ENCODE measurements around the gene CAMKMT. TPM values are rescaled to one million over a fixed set of nuclear protein-coding genes. Genes with fewer than 3 reads are reported as not detected.

The CAMKMT gene
- total and polyA plus RNA-seq, 2 donors (not counting 1 experiment from before 2014, with no cell fraction given): 6.2 to 23.3 TPM

DNA sequence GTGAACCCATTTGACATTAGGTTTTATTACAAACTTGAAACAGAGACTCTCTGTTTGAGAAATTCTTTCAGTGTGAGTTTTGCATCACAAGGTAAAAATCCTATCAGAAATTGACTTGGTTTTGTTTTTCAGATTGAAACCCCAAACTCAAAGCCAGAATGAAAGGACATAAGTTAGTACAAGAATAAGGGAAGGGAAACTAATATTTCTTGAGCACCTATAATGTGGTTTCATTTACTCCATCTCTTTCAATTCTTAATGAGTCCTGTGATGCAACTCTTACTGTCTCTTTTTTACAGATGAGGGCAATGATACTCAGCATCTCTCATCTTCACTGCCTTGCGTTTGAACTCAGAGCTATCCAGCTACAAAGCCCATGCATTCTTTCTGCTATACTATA is 369.8 kb downstream of the CAMKMT start:
- no peaks in the 10 kb centered on the region for H3K36me3 ChIP-seq (replicated peaks in 1 of 2; ENCODE audit: control extremely low read depth in 1 of 2, control insufficient read depth in 1 of 2, extremely low read depth in 1 of 2, insufficient read depth in 2 of 2, low read length in 1 of 2)
- Mint-ChIP-seq H3K27me3 (no peaks in the 10 kb centered on the region), H3K4me3 (no peak overlapping the region), H3K27ac (no peak overlapping the region), H3K9me3 (ENCODE audit: insufficient read depth) (peaks cover 5% of the 10 kb centered on the region), H3K4me1 (peaks cover 5% of the 10 kb centered on the region)
- H3K4me3 ChIP-seq (ENCODE audit: control extremely low read depth in 1 of 5, extremely low read depth in 1 of 5, insufficient read depth in 1 of 5, low read depth in 2 of 5, low read length in 4 of 5): no peak overlapping the region
- no peaks in the 10 kb centered on the region for H4K20me1 ChIP-seq (ENCODE audit: control insufficient read depth, insufficient read depth, low read length, poor library complexity, severe bottlenecking)
- DNase-seq (no peak), ATAC-seq (ENCODE audit: low read depth) (no peak)
- no peak overlapping the region for H3K4me2 ChIP-seq (replicated peaks; ENCODE audit: low read depth, low read length, poor library complexity, severe bottlenecking)
- no peaks in the 10 kb centered on the region for H3K27me3 ChIP-seq (replicated peaks in 1 of 4; ENCODE audit: control extremely low read depth in 1 of 4, control insufficient read depth in 3 of 4, insufficient read depth in 4 of 4, low read length in 3 of 4)
- H3K9ac ChIP-seq (ENCODE audit: low read length): no peak overlapping the region
- peaks cover 2 to 6% (median 5%) of the 10 kb centered on the region in 3 donors for H3K9me3 ChIP-seq (ENCODE audit: control extremely low read depth in 1 of 3, control insufficient read depth in 2 of 3, insufficient read depth in 1 of 3, low read length in 2 of 3)
- no peak overlapping the region for H3K27ac ChIP-seq (ENCODE audit: low read length in 2 of 2)
- WGBS (ENCODE audit: insufficient coverage): no CpG with 5 or more reads among the region's 1 CpG
- H3K79me2 ChIP-seq (ENCODE audit: control insufficient read depth, insufficient read depth, low read length): no peaks in the 10 kb centered on the region
- H3K4me1 ChIP-seq (ENCODE audit: control insufficient read depth in 2 of 2, insufficient read depth in 2 of 2, low read length in 2 of 2): peaks cover 0 to 3% of the 10 kb centered on the region in 2 donors
- TF ChIP-seq, protein P1, sequence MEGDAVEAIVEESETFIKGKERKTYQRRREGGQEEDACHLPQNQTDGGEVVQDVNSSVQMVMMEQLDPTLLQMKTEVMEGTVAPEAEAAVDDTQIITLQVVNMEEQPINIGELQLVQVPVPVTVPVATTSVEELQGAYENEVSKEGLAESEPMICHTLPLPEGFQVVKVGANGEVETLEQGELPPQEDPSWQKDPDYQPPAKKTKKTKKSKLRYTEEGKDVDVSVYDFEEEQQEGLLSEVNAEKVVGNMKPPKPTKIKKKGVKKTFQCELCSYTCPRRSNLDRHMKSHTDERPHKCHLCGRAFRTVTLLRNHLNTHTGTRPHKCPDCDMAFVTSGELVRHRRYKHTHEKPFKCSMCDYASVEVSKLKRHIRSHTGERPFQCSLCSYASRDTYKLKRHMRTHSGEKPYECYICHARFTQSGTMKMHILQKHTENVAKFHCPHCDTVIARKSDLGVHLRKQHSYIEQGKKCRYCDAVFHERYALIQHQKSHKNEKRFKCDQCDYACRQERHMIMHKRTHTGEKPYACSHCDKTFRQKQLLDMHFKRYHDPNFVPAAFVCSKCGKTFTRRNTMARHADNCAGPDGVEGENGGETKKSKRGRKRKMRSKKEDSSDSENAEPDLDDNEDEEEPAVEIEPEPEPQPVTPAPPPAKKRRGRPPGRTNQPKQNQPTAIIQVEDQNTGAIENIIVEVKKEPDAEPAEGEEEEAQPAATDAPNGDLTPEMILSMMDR (IDR thresholded peaks at IDR 0.05): no peak
- TF ChIP-seq EZH2 (IDR thresholded peaks at IDR 0.05; ENCODE audit: borderline replicate concordance, insufficient read depth, low read depth, low read length, poor library complexity, severe bottlenecking): no peak
- intact Hi-C loops (cut with micrococcal nuclease): no loop called here
- CTCF ChIA-PET: no interaction called here
- H2AFZ ChIP-seq (ENCODE audit: insufficient read depth, low read depth, low read length, poor library complexity, severe bottlenecking): no peak overlapping the region
- POLR2A ChIA-PET: no interaction called here

DNA sequence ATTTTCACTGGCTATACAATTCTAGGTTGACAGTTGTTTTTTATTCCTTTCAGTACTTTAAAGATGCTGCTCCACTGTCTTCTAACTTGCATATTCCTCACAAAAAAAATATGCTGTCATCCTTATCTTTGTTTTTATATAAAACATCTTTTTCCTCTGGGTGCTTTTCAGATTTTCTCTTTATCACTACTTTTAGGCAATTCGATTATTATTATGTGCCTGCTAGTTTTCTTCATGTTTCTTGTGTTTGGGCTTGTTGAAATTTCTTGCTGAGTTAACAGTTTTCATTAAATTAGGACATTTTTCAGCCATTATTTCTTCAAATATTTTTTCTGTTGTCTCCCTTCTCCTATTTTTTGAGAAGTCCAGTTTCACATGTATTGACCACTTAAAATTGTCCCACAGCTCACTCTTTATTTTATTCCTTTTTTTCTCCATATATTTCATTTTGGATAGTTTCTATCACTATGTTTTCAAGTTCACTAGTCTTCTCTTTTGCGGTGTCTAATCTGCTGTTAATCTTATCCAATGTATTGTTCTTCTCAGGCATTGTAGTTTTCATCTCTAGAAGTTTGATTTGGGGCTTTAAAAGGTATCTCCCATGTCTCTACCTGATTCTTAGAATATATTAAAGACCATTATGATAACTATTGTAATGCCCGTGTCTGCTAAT is 374.7 kb downstream of the CAMKMT start:
- ATAC-seq (ENCODE audit: low read depth) (no peak), DNase-seq (no peak)
- H3K27me3 ChIP-seq (replicated peaks in 1 of 4; ENCODE audit: control extremely low read depth in 1 of 4, control insufficient read depth in 3 of 4, insufficient read depth in 4 of 4, low read length in 3 of 4): no peaks in the 10 kb centered on the region
- H4K20me1 ChIP-seq (ENCODE audit: control insufficient read depth, insufficient read depth, low read length, poor library complexity, severe bottlenecking): no peaks in the 10 kb centered on the region
- WGBS (ENCODE audit: insufficient coverage): no CpG with 5 or more reads among the region's 3 CpGs
- Mint-ChIP-seq H3K4me3 (no peak overlapping the region), H3K4me1 (peaks cover 4% of the 10 kb centered on the region), H3K27ac (no peak overlapping the region), H3K9me3 (ENCODE audit: insufficient read depth) (peaks cover 5% of the 10 kb centered on the region), H3K27me3 (no peaks in the 10 kb centered on the region)
- H3K9me3 ChIP-seq (ENCODE audit: control extremely low read depth in 1 of 3, control insufficient read depth in 2 of 3, insufficient read depth in 1 of 3, low read length in 2 of 3): peaks cover 2 to 13% (median 8%) of the 10 kb centered on the region in 3 donors
- CTCF ChIA-PET: no interaction called here
- POLR2A ChIA-PET: no interaction called here
- intact Hi-C loops (cut with micrococcal nuclease): no loop called here
- H3K4me1 ChIP-seq (ENCODE audit: control insufficient read depth in 2 of 2, insufficient read depth in 2 of 2, low read length in 2 of 2): peaks cover 0 to 3% of the 10 kb centered on the region in 2 donors
- TF ChIP-seq, protein P1 (IDR thresholded peaks at IDR 0.05): no peak
- no peak for TF ChIP-seq EZH2 (IDR thresholded peaks at IDR 0.05; ENCODE audit: borderline replicate concordance, insufficient read depth, low read depth, low read length, poor library complexity, severe bottlenecking)
- H3K36me3 ChIP-seq (replicated peaks in 1 of 2; ENCODE audit: control extremely low read depth in 1 of 2, control insufficient read depth in 1 of 2, extremely low read depth in 1 of 2, insufficient read depth in 2 of 2, low read length in 1 of 2): no peaks in the 10 kb centered on the region
- no peak overlapping the region for H2AFZ ChIP-seq (ENCODE audit: insufficient read depth, low read depth, low read length, poor library complexity, severe bottlenecking)
- H3K4me3 ChIP-seq (ENCODE audit: control extremely low read depth in 1 of 5, extremely low read depth in 1 of 5, insufficient read depth in 1 of 5, low read depth in 2 of 5, low read length in 4 of 5): no peak overlapping the region
- no peak overlapping the region for H3K9ac ChIP-seq (ENCODE audit: low read length)
- no peak overlapping the region for H3K27ac ChIP-seq (ENCODE audit: low read length in 2 of 2)
- H3K79me2 ChIP-seq (ENCODE audit: control insufficient read depth, insufficient read depth, low read length): no peaks in the 10 kb centered on the region
- H3K4me2 ChIP-seq (replicated peaks; ENCODE audit: low read depth, low read length, poor library complexity, severe bottlenecking): no peak overlapping the region

All from B cell (primary cell).